ENCODE measurements around the gene ASL. TPM values are rescaled to one million over a fixed set of nuclear protein-coding genes. Genes with fewer than 3 reads are reported as not detected.

ASL gene
- total RNA-seq, 1 donor from 2014 or later = 35.9 TPM

DNA sequence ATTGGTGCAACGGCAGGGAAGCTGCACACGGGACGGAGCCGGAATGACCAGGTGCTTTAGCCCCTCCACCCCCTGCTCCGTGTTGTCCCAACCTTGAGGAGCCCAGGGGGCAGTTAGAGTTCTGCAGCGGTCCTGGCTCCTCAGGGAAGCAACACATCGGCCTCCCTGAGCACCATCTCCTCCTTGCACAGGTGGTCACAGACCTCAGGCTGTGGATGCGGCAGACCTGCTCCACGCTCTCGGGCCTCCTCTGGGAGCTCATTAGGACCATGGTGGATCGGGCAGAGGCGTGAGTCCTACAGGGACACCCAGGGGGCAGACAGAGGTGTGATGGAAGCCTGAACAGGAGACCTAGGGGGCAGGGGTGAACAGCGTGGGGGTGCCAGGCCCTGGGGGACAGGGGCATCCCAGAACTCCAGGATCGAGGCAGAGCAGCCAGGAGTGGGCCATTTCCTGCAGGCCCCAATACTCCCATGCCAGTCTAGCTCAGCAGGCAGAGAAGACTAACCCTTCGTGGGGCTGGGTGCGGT, 7.3 kb downstream of the ASL start:
- peaks cover 2% of the 10 kb centered on the region for H3K36me3 Mint-ChIP-seq (ENCODE audit: insufficient read depth)
- no peak overlapping the region for H3K27ac Mint-ChIP-seq
- H3K9me3 Mint-ChIP-seq (ENCODE audit: low read depth) = no peaks in the 10 kb centered on the region
- TF ChIP-seq, protein P1, sequence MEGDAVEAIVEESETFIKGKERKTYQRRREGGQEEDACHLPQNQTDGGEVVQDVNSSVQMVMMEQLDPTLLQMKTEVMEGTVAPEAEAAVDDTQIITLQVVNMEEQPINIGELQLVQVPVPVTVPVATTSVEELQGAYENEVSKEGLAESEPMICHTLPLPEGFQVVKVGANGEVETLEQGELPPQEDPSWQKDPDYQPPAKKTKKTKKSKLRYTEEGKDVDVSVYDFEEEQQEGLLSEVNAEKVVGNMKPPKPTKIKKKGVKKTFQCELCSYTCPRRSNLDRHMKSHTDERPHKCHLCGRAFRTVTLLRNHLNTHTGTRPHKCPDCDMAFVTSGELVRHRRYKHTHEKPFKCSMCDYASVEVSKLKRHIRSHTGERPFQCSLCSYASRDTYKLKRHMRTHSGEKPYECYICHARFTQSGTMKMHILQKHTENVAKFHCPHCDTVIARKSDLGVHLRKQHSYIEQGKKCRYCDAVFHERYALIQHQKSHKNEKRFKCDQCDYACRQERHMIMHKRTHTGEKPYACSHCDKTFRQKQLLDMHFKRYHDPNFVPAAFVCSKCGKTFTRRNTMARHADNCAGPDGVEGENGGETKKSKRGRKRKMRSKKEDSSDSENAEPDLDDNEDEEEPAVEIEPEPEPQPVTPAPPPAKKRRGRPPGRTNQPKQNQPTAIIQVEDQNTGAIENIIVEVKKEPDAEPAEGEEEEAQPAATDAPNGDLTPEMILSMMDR (IDR thresholded peaks at IDR 0.05; ENCODE audit: unreplicated experiment) = no peak
- H3K4me1 Mint-ChIP-seq (ENCODE audit: low read depth) = no peaks in the 10 kb centered on the region
- H3K27me3 Mint-ChIP-seq = no peaks in the 10 kb centered on the region
- no peak overlapping the region for H3K4me3 Mint-ChIP-seq (ENCODE audit: low read depth)
- no peak for DNase-seq (ENCODE audit: low spot score, unreplicated experiment)

DNA sequence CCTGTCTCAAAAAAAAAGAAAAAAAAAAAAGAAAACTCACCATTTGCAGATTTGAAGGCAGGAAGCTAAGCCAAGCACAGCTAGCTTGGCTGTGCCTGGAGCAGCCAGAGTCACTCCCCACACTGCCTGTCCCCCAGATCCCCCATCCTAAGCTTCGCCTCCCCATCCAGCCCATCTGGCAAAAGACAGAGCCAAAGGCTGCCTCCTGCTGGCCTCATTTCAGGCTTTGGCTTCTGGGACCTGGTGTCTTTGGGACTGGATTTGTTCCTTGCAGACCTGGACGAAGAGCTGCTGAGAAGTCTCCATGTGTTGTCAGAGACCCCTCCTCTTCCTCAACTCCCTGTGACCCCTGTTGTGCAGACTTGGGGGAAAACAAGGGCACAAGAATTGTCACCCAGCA, 8.1 kb downstream of the ASL start:
- no peaks in the 10 kb centered on the region for H3K9me3 Mint-ChIP-seq (ENCODE audit: low read depth)
- no peaks in the 10 kb centered on the region for H3K4me1 Mint-ChIP-seq (ENCODE audit: low read depth)
- H3K27me3 Mint-ChIP-seq = no peaks in the 10 kb centered on the region
- H3K27ac Mint-ChIP-seq = no peak overlapping the region
- no peak for DNase-seq (ENCODE audit: low spot score, unreplicated experiment)
- TF ChIP-seq, protein P1 (IDR thresholded peaks at IDR 0.05; ENCODE audit: unreplicated experiment) = no peak
- H3K36me3 Mint-ChIP-seq (ENCODE audit: insufficient read depth) = peaks cover 2% of the 10 kb centered on the region
- no peak overlapping the region for H3K4me3 Mint-ChIP-seq (ENCODE audit: low read depth)

DNA sequence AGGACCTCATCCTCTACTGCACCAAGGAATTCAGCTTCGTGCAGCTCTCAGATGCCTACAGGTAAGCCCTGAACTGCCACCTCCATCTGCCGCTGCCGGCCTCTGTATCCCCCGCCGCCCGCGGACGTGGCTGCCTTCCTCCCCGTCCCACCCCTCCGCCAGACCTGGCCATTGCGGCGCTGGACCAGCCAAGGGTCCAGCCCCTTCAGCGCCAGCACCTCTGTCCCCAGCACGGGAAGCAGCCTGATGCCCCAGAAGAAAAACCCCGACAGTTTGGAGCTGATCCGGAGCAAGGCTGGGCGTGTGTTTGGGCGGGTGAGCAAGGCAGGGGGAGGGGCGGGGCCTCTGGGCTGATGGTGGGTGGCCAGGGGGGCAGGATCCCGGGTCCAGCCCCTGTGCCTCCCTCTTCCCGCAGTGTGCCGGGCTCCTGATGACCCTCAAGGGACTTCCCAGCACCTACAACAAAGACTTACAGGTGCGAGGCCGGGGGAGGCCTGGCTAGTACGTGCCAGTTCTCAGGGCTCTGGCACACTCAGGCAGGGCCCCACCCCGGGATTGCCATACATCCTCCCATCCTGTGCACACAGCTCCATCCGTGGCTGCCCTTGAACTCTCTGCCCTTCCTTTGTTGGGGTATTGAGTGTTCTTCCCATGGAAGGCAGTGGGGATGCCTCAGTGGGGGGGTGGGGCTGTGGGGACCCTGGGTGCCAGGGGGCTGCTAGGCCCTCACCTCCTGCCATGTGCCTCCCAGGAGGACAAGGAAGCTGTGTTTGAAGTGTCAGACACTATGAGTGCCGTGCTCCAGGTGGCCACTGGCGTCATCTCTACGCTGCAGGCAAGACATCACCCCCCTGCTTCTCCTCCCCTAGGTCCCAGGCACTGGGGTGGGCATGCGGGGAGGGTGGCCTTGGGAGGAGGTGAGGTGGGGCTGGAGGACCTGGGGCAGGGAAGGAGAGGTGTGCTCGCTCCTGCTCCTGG, 13.5 kb downstream of the ASL start:
- DNase-seq (ENCODE audit: low spot score, unreplicated experiment) = no peak

DNA sequence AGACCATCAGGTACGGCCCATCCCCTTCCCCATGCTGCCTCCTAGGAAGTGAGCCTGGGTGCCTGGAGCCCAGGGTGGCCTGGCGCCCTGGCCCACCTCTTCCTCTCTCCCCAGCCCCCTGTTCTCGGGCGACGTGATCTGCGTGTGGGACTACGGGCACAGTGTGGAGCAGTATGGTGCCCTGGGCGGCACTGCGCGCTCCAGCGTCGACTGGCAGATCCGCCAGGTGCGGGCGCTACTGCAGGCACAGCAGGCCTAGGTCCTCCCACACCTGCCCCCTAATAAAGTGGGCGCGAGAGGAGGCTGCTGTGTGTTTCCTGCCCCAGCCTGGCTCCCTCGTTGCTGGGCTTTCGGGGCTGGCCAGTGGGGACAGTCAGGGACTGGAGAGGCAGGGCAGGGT, 17.0 kb downstream of the ASL start:
- TF ChIP-seq, protein P1 (IDR thresholded peaks at IDR 0.05; ENCODE audit: unreplicated experiment) = no peak

More for the DNA sequence above, 13.5 kb downstream of the ASL start:
- H3K4me1 Mint-ChIP-seq (ENCODE audit: low read depth) = no peaks in the 10 kb centered on the region
- H3K4me3 Mint-ChIP-seq (ENCODE audit: low read depth) = no peak overlapping the region
- no peaks in the 10 kb centered on the region for H3K36me3 Mint-ChIP-seq (ENCODE audit: insufficient read depth)
- TF ChIP-seq, protein P1 (IDR thresholded peaks at IDR 0.05; ENCODE audit: unreplicated experiment) = no peak
- no peaks in the 10 kb centered on the region for H3K9me3 Mint-ChIP-seq (ENCODE audit: low read depth)
- no peak overlapping the region for H3K27ac Mint-ChIP-seq
- H3K27me3 Mint-ChIP-seq = no peaks in the 10 kb centered on the region

DNA sequence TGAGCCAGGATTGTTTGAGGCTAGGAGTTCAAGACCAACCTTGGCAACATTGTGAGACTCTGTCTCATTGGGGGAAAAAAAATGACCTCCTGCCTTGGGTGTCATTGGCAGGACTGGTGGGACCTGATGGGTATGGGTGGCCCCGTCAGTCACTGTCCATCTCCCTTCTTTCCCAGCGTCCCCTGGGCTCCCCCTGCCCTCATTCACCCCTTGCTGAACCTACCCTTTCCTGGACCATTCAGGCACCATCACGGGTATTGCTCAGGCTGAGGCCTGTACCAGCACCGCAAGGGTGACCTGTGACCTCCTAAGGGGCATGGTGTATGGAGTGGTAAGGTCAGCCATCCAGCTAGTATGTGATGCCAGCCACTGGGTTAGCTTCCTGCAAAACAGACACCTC, 19.4 kb downstream of the ASL start:
- TF ChIP-seq, protein P1 (IDR thresholded peaks at IDR 0.05; ENCODE audit: unreplicated experiment) = no peak
- peaks cover 5% of the 10 kb centered on the region for H3K4me1 Mint-ChIP-seq (ENCODE audit: low read depth)
- H3K27ac Mint-ChIP-seq = peak overlapping the region; percentile 41
- no peaks in the 10 kb centered on the region for H3K27me3 Mint-ChIP-seq
- H3K36me3 Mint-ChIP-seq (ENCODE audit: insufficient read depth) = no peaks in the 10 kb centered on the region
- no peaks in the 10 kb centered on the region for H3K9me3 Mint-ChIP-seq (ENCODE audit: low read depth)
- no peak overlapping the region for H3K4me3 Mint-ChIP-seq (ENCODE audit: low read depth)
- no peak for DNase-seq (ENCODE audit: low spot score, unreplicated experiment)

More for the DNA sequence above, 17.0 kb downstream of the ASL start:
- Mint-ChIP-seq H3K27ac (no peak overlapping the region), H3K4me3 (ENCODE audit: low read depth) (no peak overlapping the region), H3K9me3 (ENCODE audit: low read depth) (no peaks in the 10 kb centered on the region), H3K27me3 (no peaks in the 10 kb centered on the region), H3K36me3 (ENCODE audit: insufficient read depth) (no peaks in the 10 kb centered on the region), H3K4me1 (ENCODE audit: low read depth) (no peaks in the 10 kb centered on the region)
- DNase-seq (ENCODE audit: low spot score, unreplicated experiment) = no peak
